K562 (cell line): Measurements from ENCODE around the gene HSF4. TPM values are rescaled to one million over a fixed set of nuclear protein-coding genes. Genes with fewer than 3 reads are reported as not detected.
A peak's percentile ranks its signal among the peaks of the same experiment; 100 is the strongest.

ENCODE experiments used
- CCNT2 ChIP-seq: IDR thresholded peaks from 2 replicates; pipeline ENCODE4 v1.6.1; 2011; ENCODE audit warnings: borderline replicate concordance, low read depth, mild to moderate bottlenecking, moderate library complexity, mixed read lengths, low read length; ENCODE audit not compliant: insufficient read length; ENCODE audit errors: extremely low read depth
- ELF2 ChIP-seq: fragments of 250-450 bp; sonication (Bioruptor Pico); IDR thresholded peaks from 2 replicates; pipeline ENCODE4 v1.5.0; 2021; ENCODE audit warnings: mild to moderate bottlenecking
- HDAC1 ChIP-seq, 2 experiments: fragments of 450-650 bp; IDR thresholded peaks; 2 replicates each; pipeline ENCODE4 v1.6.1; 2016 to 2017; ENCODE audit warnings: inconsistent platforms in 1 of 2, mild to moderate bottlenecking in 1 of 2, moderate library complexity in 1 of 2
- MTA3 ChIP-seq: fragments of 450-650 bp; formaldehyde crosslinking; IDR thresholded peaks from 2 replicates; pipeline ENCODE4 v1.6.1; 2017; ENCODE audit warnings: mild to moderate bottlenecking, borderline replicate concordance
- NONO ChIP-seq, 2 experiments: fragments of 200-400 bp in 1 of 2; fragments of 450-650 bp in 1 of 2; formaldehyde crosslinking in 1 of 2; IDR thresholded peaks; 2 replicates each; pipeline ENCODE4 v1.6.1; 2017; ENCODE audit warnings: low read depth in 2 of 2, mild to moderate bottlenecking in 2 of 2, moderate library complexity in 2 of 2, low read length in 1 of 2
- RBFOX2 ChIP-seq: fragments of 200-400 bp; formaldehyde crosslinking; IDR thresholded peaks from 2 replicates; pipeline ENCODE4 v1.6.1; 2017; ENCODE audit warnings: low read depth, mild to moderate bottlenecking, low read length, moderate library complexity
- SMC3 ChIP-seq: conservative IDR thresholded peaks from 2 replicates; pipeline ENCODE4 v1.6.1; 2011; ENCODE audit warnings: low read depth, low read length, improper control_type of control experiment; ENCODE audit not compliant: insufficient read depth
- ZBTB11 ChIP-seq, 3 experiments: fragments of 200-800 bp in 1 of 3; fragments of 250-450 bp in 1 of 3; fragments of 450-650 bp in 1 of 3; sonication (Bioruptor Pico) in 1 of 3; sonication (Bioruptor generic) in 1 of 3; formaldehyde crosslinking in 1 of 3; IDR thresholded peaks; 2 replicates each; pipeline versions ENCODE4 v1.6.1 to v1.8.0; 2016 to 2022; ENCODE audit warnings: mild to moderate bottlenecking in 2 of 3, missing genetic modification characterization in 2 of 3, missing compliant biosample characterization in 1 of 3, moderate library complexity in 1 of 3
- ZNF224 ChIP-seq: sonication (generic); formaldehyde crosslinking; IDR thresholded peaks from 2 replicates; pipeline ENCODE4 v1.8.0; 2022; ENCODE audit warnings: mild to moderate bottlenecking, missing genetic modification reagents
- polyA plus RNA-seq, 8 experiments: library from polyadenylated mRNA; depleted of rRNA in 4 of 8; stranded (reverse) in 5 of 8; unstranded in 3 of 8; fragments of >200 nt; fragmentation: Nextera tagmentation in 2 of 8; fragmentation: Illumina TruSeq in 1 of 8; extraction: Ambion mirVana in 2 of 8; extraction: Trizol in 1 of 8; gene quantifications; 2 replicates each; pipeline versions ENCODE4 v1.2.1 to v1.2.3, GENCODE V29; 2011 to 2014; ENCODE audit warnings: inconsistent platforms in 1 of 8, missing spikeins in 1 of 8
- total RNA-seq, 7 experiments: library from RNA; depleted of rRNA in 6 of 7; stranded (reverse); fragments of >200 nt in 6 of 7; fragmentation: Illumina TruSeq in 2 of 7; extraction: Trizol in 2 of 7; gene quantifications; 2 replicates each; pipeline versions ENCODE4 v1.2.1 to v1.2.3, GENCODE V29; 2011 to 2021; ENCODE audit warnings: low replicate concordance in 1 of 7

The HSF4 gene
- total and polyA plus RNA-seq, 9 of the 15 experiments (the other 6 are each of a cell fraction or from before 2014, with no cell fraction given) = 0.50 to 35.4 (median 8.8) TPM; not detected in 1

- peak in 2 of 3 experiments; percentile 66 to 91; a peak in 4 of 6 replicates for TF ChIP-seq ZBTB11 (CRISPR knock-in tag; IDR thresholded peaks at IDR 0.05)
- peak in 1 of 2 experiments; percentile 80; a peak in 1 of 4 replicates for TF ChIP-seq NONO (IDR thresholded peaks at IDR 0.05; ENCODE audit: low read depth in 2 of 2, low read length in 1 of 2)
- TF ChIP-seq RBFOX2 = peak; percentile 87
- TF ChIP-seq ELF2 (CRISPR knock-in tag) = peak; percentile 89
- peak; percentile 19; the same call in 1 of the 2 replicates for TF ChIP-seq MTA3
- TF ChIP-seq HDAC1 (IDR thresholded peaks at IDR 0.05) = peak in 1 of 2 experiments; percentile 85; a peak in 2 of 4 replicates
- TF ChIP-seq SMC3 = peak; percentile 28; the same call in 1 of the 2 replicates
- no peak for TF ChIP-seq ZNF224 (CRISPR knock-in tag)
- peak; percentile 82 for TF ChIP-seq CCNT2
Observed at GRCh38 chr16:67191995-67192681, 27.6 kb downstream of the HSF4 start, which contains the start of gene E2F4 (continued).
